ENCODE data around the gene HDAC7. TPM values are rescaled to one million over a fixed set of nuclear protein-coding genes. Genes with fewer than 3 reads are reported as not detected.

The HDAC7 gene
- total RNA-seq, 1 experiment from 2014 or later = 71.2 TPM

- CTCF ChIA-PET = interaction anchor here (0.7 to 4.5 kb wide), 3 partner anchors 33 to 300 kb away, joined by 3 to 101 read pairs (median 4); no protein-coding TSS in a partner anchor
- Histone ChIP-seq H3K4me3 (ENCODE audit: low read depth, low read length) (no peak overlapping the region), H3K9me3 (no peaks in the 10 kb centered on the region), H3K36me3 (ENCODE audit: control insufficient read depth, insufficient read depth, low read length) (no peaks in the 10 kb centered on the region), H3K4me1 (no peaks in the 10 kb centered on the region), H3K27me3 (replicated peaks; ENCODE audit: control insufficient read depth, insufficient read depth, low read length) (no peaks in the 10 kb centered on the region)
- intact Hi-C loops (cut with micrococcal nuclease; ENCODE audit: unreplicated experiment) = no loop called here
- Mint-ChIP-seq H3K4me1 (ENCODE audit: low read depth, unreplicated experiment) (peaks cover 13% of the 10 kb centered on the region), H3K27ac (ENCODE audit: unreplicated experiment) (no peak overlapping the region), H3K9me3 (ENCODE audit: unreplicated experiment) (no peaks in the 10 kb centered on the region), H3K4me3 (ENCODE audit: unreplicated experiment) (no peak overlapping the region), H3K36me3 (ENCODE audit: insufficient read depth, unreplicated experiment) (peaks cover 5% of the 10 kb centered on the region), H3K27me3 (ENCODE audit: insufficient read depth, unreplicated experiment) (no peaks in the 10 kb centered on the region)
- POLR2A ChIA-PET = no interaction called here
- TF ChIP-seq, protein P1, sequence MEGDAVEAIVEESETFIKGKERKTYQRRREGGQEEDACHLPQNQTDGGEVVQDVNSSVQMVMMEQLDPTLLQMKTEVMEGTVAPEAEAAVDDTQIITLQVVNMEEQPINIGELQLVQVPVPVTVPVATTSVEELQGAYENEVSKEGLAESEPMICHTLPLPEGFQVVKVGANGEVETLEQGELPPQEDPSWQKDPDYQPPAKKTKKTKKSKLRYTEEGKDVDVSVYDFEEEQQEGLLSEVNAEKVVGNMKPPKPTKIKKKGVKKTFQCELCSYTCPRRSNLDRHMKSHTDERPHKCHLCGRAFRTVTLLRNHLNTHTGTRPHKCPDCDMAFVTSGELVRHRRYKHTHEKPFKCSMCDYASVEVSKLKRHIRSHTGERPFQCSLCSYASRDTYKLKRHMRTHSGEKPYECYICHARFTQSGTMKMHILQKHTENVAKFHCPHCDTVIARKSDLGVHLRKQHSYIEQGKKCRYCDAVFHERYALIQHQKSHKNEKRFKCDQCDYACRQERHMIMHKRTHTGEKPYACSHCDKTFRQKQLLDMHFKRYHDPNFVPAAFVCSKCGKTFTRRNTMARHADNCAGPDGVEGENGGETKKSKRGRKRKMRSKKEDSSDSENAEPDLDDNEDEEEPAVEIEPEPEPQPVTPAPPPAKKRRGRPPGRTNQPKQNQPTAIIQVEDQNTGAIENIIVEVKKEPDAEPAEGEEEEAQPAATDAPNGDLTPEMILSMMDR (IDR thresholded peaks at IDR 0.05; ENCODE audit: insufficient read depth in 1 of 2, low read depth in 1 of 2, low read length in 1 of 2, severe bottlenecking in 1 of 2, unreplicated experiment in 1 of 2) = no peak
- no peak for DNase-seq
- BruUV-seq (replicated peaks) = no TSS peak
These were observed 21.8 kb upstream of the HDAC7 start for GRCh38 chr12:47841501-47841900.

DNA sequence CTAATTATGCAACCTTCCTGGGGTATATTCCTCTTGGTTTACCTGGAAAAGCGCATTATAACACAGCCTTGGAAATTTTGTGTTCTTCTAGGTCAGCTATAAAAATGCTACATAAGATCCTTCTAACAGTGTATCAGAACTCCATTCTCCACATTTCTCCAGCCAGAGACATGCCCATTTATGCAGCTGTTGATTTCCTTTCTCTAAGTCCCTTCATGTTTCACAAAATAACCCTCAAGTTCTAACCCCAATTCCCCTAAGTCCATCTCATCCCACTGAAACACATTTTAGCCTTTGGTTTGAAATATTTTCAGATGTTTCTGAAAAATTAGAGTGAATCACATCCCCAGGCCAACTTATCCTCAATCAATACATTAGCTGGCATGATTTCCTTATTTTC, 20.9 kb upstream of the HDAC7 start:
- peaks cover 19% of the 10 kb centered on the region for H3K4me1 Mint-ChIP-seq (ENCODE audit: low read depth, unreplicated experiment)
- H3K27ac Mint-ChIP-seq (ENCODE audit: unreplicated experiment) = no peak overlapping the region
- no peak for DNase-seq
- no peak overlapping the region for H3K4me3 ChIP-seq (ENCODE audit: low read depth, low read length)
- H3K27me3 Mint-ChIP-seq (ENCODE audit: insufficient read depth, unreplicated experiment) = no peaks in the 10 kb centered on the region
- no peaks in the 10 kb centered on the region for H3K9me3 Mint-ChIP-seq (ENCODE audit: unreplicated experiment)
- no peaks in the 10 kb centered on the region for H3K27me3 ChIP-seq (replicated peaks; ENCODE audit: control insufficient read depth, insufficient read depth, low read length)
- peaks cover 4% of the 10 kb centered on the region; the same call in 1 of the 2 replicates for H3K4me1 ChIP-seq
- no peak overlapping the region for H3K4me3 Mint-ChIP-seq (ENCODE audit: unreplicated experiment)
- POLR2A ChIA-PET = no interaction called here
- H3K36me3 ChIP-seq (ENCODE audit: control insufficient read depth, insufficient read depth, low read length) = no peaks in the 10 kb centered on the region
- no TSS peak for BruUV-seq (replicated peaks)
- no peaks in the 10 kb centered on the region for H3K36me3 Mint-ChIP-seq (ENCODE audit: insufficient read depth, unreplicated experiment)
- intact Hi-C loops (cut with micrococcal nuclease; ENCODE audit: unreplicated experiment) = no loop called here
- CTCF ChIA-PET = interaction anchor here (0.7 to 4.5 kb wide), 5 partner anchors 45 to 301 kb away, joined by 3 to 101 read pairs (median 3); no protein-coding TSS in a partner anchor
- TF ChIP-seq, protein P1 (IDR thresholded peaks at IDR 0.05; ENCODE audit: insufficient read depth in 1 of 2, low read depth in 1 of 2, low read length in 1 of 2, severe bottlenecking in 1 of 2, unreplicated experiment in 1 of 2) = no peak
- H3K9me3 ChIP-seq = no peaks in the 10 kb centered on the region

DNA sequence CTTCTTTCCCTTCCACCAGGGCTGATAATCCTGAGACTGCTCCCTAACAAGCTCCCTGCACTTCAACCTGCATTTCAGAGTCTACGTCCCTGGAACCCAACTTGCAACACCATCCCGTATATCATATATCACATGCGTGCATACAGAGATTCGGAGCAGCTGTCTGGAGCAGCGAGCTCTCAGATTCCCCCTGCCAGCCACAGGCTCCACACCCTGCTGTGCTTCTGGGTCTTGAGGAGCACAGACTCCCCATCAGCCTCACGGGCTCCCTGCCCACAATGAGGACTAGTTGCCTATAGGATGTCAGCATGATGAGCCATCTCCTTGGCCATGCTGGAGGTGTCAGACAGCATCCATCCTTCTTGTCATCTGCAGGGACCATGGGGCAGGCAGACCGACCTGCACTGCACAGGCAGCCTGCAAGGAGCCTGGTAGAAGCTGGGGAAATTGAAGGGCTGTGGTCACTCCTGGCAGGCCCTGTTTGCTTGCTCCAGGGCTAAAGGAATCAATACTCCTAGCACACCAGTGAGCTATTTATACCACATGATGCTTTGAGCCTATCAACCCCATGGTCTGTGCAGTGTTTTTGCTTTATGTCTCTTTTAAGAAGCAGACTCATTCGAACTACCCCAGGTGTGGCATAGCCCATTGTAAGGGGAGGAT, 19.6 kb upstream of the HDAC7 start:
- H3K36me3 ChIP-seq (ENCODE audit: control insufficient read depth, insufficient read depth, low read length) = no peaks in the 10 kb centered on the region
- Mint-ChIP-seq H3K4me3 (ENCODE audit: unreplicated experiment) (no peak overlapping the region), H3K36me3 (ENCODE audit: insufficient read depth, unreplicated experiment) (no peaks in the 10 kb centered on the region), H3K9me3 (ENCODE audit: unreplicated experiment) (no peaks in the 10 kb centered on the region), H3K27me3 (ENCODE audit: insufficient read depth, unreplicated experiment) (no peaks in the 10 kb centered on the region), H3K4me1 (ENCODE audit: low read depth, unreplicated experiment) (peaks cover 20% of the 10 kb centered on the region), H3K27ac (ENCODE audit: unreplicated experiment) (no peak overlapping the region)
- ChIA-PET POLR2A (no interaction called here), CTCF (interaction anchor here (0.6 to 5.9 kb wide), 38 partner anchors 8 to 222 kb away, joined by 3 to 113 read pairs (median 8); partner anchors contain the start of genes HDAC7, RAPGEF3, RPAP3 and TMEM106C)
- intact Hi-C loops (cut with micrococcal nuclease; ENCODE audit: unreplicated experiment) = no loop called here
- TF ChIP-seq, protein P1 (IDR thresholded peaks at IDR 0.05; ENCODE audit: insufficient read depth in 1 of 2, low read depth in 1 of 2, low read length in 1 of 2, severe bottlenecking in 1 of 2, unreplicated experiment in 1 of 2) = no peak
- peaks cover 5% of the 10 kb centered on the region; the same call in 1 of the 2 replicates for H3K4me1 ChIP-seq
- H3K27me3 ChIP-seq (replicated peaks; ENCODE audit: control insufficient read depth, insufficient read depth, low read length) = no peaks in the 10 kb centered on the region
- BruUV-seq (replicated peaks) = no TSS peak
- no peak overlapping the region for H3K4me3 ChIP-seq (ENCODE audit: low read depth, low read length)
- no peak for DNase-seq
- H3K9me3 ChIP-seq = no peaks in the 10 kb centered on the region

All from Caco-2 (cell line).